H7 (cell line): ENCODE measurements around the gene DENND6B. TPM values are rescaled to one million over a fixed set of nuclear protein-coding genes. Genes with fewer than 3 reads are reported as not detected.

Experiments
- DNase-seq: peaks from one replicate; pipeline ENCODE4 v3.0.0; 2012
- H3K27me3 ChIP-seq: 2 replicates; pipeline ENCODE4 v1.6.0; 2011; ENCODE audit warnings: mild to moderate bottlenecking, low read length; ENCODE audit not compliant: control insufficient read depth, insufficient read depth
- H3K36me3 ChIP-seq: replicated peaks from 2 replicates; pipeline ENCODE4 v1.5.1; 2011; ENCODE audit warnings: low read length; ENCODE audit not compliant: control insufficient read depth, insufficient read depth
- H3K4me3 ChIP-seq: 2 replicates; pipeline ENCODE4 v1.5.1; 2011; ENCODE audit warnings: low read depth, mild to moderate bottlenecking, control low read depth, low read length, moderate library complexity; ENCODE audit not compliant: insufficient read depth
- total RNA-seq: library from RNA; depleted of rRNA; stranded (reverse); fragments of >200 nt; shearing (Covaris generic); gene quantifications from 2 replicates; pipeline ENCODE4 v1.2.3, GENCODE V29; 2014

The DENND6B gene
- total RNA-seq, 1 experiment from 2014 or later: 0.52 TPM

DNA sequence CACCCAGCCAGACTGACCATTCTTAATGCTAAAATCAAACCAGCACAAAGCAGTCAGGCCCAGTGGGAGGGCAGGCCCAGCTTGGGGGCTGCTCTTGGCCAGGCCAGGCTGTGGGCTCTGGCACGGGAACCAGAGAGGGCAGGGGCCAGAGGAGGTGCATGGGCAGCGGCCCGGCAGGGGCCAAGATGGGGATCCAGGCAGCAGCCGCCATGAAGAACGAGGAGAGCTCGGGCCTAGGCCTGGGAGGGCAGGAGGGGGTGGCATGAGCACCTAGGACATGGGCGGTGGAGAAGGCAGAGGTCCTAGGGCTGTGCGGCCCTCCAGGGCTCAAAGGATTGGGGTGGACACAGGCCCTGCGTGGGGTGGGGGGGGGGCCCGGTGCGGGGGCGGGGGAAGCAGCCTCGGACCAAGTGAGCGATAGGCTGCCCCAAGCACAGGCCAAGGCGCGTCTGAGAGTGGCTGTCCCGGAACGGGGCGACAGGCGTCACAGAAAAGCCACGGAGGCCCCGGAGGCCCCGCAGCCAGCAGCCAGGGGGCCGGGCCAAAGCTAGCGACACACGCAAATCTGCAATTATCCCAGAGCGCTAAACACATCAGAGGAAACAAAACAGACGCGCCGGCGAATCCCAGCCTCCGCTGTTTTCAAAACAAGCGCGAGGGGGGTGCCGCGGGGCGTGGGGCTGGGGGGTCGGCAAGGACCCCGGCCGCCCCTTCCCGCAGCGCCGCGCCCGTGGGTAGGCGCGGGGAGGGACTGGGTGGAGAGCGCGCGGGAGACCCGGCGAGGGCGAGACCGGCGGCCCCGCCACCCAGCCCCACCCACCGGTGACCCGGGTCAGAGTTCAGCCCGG, 27.7 kb downstream of the DENND6B start:
- H3K4me3 ChIP-seq: peak overlapping the region; percentile 51

GRCh38 chr22:50298266-50298637, 28.6 kb downstream of the DENND6B start:
- H3K4me3 ChIP-seq: no peak overlapping the region
- no peaks in the 10 kb centered on the region for H3K36me3 ChIP-seq
- peaks cover 2% of the 10 kb centered on the region; the same call in 1 of the 2 replicates for H3K27me3 ChIP-seq
- no peak for DNase-seq

More for the DNA sequence above, 27.7 kb downstream of the DENND6B start:
- peak; percentile 86 for DNase-seq
- H3K27me3 ChIP-seq: peaks cover 2% of the 10 kb centered on the region; the same call in 1 of the 2 replicates
- no peaks in the 10 kb centered on the region for H3K36me3 ChIP-seq

- DNase-seq: no peak
- Histone ChIP-seq H3K4me3 (no peak overlapping the region), H3K36me3 (no peaks in the 10 kb centered on the region), H3K27me3 (peaks cover 2% of the 10 kb centered on the region; the same call in 1 of the 2 replicates)
Observed at GRCh38 chr22:50297510-50298265, 29.1 kb downstream of the DENND6B start.

GRCh38 chr22:50296658-50297490, 29.9 kb downstream of the DENND6B start:
- no peak for DNase-seq
- Histone ChIP-seq H3K27me3 (peaks cover 2% of the 10 kb centered on the region; the same call in 1 of the 2 replicates), H3K36me3 (no peaks in the 10 kb centered on the region), H3K4me3 (no peak overlapping the region)

GRCh38 chr22:50294319-50294656, 32.5 kb downstream of the DENND6B start:
- Histone ChIP-seq H3K4me3 (no peak overlapping the region), H3K36me3 (no peaks in the 10 kb centered on the region), H3K27me3 (no peaks in the 10 kb centered on the region)
- DNase-seq: no peak

DNA sequence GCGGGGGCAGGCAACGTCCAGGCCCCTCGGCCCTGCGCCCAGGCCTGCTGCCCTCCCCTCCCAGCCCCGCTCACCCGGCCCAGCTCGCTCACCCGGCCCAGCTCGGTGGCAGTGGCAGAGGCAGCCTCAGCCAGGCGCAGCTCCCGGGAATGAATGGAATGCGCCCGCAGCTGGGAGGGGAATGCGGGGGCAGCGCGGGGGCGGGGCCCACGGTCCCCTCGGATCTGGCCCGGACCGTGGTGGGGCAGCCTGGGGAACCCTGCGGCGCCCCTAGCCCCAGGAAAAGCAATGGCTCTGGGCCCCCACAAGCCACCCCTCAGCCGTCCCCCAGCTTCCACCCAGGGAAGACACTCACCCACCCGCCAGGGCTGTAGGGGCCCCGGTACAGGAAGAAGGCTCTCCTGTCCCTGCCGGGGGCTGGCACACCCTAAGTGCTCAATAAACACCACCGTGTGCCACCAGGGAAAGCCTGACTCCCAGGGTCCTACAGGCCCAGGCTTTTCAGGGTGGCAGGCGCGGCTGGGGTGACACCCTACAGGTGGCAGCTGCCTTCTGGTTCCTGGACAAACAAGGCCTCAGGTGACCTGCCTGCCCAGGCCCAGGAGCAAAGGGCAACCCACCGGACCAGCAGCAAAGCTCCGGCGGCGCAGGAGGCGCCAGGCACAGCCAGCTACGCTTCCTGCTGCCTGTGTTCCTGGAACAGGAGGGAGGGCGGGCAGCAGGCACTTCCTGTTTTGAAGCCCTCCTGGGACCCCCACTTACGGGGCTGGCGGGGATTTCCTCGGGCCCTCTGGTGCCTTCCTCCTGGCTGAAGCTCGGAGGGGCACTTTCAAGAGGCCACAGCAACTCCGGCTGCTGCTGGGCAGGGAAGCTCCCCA, 33.1 kb downstream of the DENND6B start:
- H3K36me3 ChIP-seq: no peaks in the 10 kb centered on the region; the same call in 1 of the 2 replicates
- no peaks in the 10 kb centered on the region for H3K27me3 ChIP-seq
- H3K4me3 ChIP-seq: no peak overlapping the region
- DNase-seq: peak; percentile 99

DNA sequence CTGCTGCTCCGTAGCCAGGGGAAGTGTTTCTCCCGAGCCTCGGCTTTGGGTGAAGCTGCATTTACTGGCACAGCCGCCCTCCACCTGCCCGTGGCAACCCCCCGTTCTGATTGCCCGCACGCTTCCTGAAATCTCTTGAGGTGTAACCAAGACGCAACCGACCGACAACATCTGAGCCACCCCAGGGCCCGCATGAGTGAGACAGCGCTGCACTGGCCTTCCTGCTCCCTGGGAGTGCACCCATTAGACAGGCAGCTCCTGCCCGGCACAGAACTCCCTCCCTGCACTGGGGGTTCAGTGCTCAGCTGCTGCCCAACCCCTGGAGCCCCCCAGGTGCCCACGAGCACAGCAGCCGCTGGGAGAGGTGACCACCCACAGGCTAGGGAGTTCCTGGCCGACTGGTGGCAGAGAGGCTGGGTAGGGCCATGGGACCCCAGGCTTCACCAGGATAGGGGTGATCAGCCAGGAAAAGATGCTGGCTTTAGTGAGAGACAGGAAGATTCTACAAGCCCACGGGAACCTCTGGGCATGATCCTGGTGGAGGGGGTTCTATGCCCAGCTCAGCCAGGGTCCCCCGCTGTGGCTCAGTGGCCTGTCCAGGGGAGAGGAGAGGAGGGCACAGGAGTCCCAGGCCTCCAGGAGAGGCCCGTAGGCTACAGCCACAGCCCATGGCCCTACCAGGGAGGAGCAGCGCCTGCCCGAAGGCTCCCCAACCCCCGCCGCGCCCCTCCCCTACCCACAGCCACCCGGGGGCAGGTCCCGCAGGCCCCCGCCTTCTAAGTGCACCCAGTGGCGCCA, 34.0 kb downstream of the DENND6B start:
- H3K27me3 ChIP-seq: no peaks in the 10 kb centered on the region
- no peaks in the 10 kb centered on the region; the same call in 1 of the 2 replicates for H3K36me3 ChIP-seq
- H3K4me3 ChIP-seq: no peak overlapping the region
- no peak for DNase-seq

GRCh38 chr22:50289942-50290630, 36.7 kb downstream of the DENND6B start:
- DNase-seq: no peak
- Histone ChIP-seq H3K4me3 (no peak overlapping the region), H3K27me3 (no peaks in the 10 kb centered on the region), H3K36me3 (peaks cover 2% of the 10 kb centered on the region)

- peaks cover 2% of the 10 kb centered on the region for H3K36me3 ChIP-seq
- H3K4me3 ChIP-seq: no peak overlapping the region
- no peaks in the 10 kb centered on the region for H3K27me3 ChIP-seq
- no peak for DNase-seq
Observed at GRCh38 chr22:50289151-50289941, 37.5 kb downstream of the DENND6B start.

GRCh38 chr22:50287731-50288130, 39.1 kb downstream of the DENND6B start:
- H3K4me3 ChIP-seq: no peak overlapping the region
- H3K27me3 ChIP-seq: no peaks in the 10 kb centered on the region
- peaks cover 2% of the 10 kb centered on the region for H3K36me3 ChIP-seq
- DNase-seq: no peak

GRCh38 chr22:50286701-50287318, 40.0 kb downstream of the DENND6B start:
- Histone ChIP-seq H3K27me3 (no peaks in the 10 kb centered on the region), H3K4me3 (no peak overlapping the region), H3K36me3 (peaks cover 3% of the 10 kb centered on the region)
- DNase-seq: no peak

- H3K36me3 ChIP-seq: peaks cover 3% of the 10 kb centered on the region
- no peak overlapping the region for H3K4me3 ChIP-seq
- no peak for DNase-seq
- no peaks in the 10 kb centered on the region for H3K27me3 ChIP-seq
Observed at GRCh38 chr22:50286275-50286674, 40.5 kb downstream of the DENND6B start.
